Measurements from ENCODE around the gene TIMELESS. TPM values are rescaled to one million over a fixed set of nuclear protein-coding genes. Genes with fewer than 3 reads are reported as not detected.

TIMELESS gene
- total RNA-seq, 4 donors from 2014 or later, result 4.6 to 7.6 (median 6.7) TPM

DNA sequence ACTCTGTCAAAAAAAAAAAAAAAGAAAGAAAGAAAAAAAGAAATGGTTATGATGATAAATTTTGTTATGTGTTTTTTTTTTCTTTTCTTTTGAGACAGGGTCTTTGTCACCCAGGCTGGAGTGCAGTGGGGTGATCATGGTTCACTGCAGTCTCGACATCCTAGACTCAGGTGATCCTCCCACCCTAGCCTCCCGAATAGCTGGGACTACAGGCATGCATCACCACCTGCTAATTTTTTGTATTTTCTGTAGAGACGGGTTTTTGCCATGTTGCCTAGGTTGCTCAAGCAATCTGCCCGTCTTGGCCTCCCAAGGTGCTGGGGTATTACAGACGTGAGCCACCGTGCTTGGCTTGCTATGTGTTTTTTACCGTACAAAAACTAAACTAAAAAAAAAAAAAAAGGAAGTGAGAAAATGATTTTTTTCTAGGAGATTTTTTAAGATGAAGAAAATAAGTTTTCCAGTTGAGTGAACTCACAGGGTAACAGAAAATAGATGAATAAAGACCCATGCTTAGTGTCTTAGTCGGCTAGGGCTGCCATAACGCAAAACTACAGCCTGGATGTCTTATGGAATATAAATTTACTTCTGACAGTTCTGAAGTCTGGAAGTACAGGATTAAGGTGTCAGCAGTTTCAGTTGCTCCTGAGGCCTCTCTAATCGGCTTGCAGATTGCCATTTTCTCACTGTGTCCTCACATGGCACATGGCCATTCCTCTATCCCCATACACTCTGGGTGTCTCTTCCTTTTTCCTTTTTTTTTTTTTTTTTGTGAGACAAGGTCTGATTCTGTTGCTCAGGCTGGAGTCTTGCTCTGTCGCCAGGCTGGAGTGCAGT, 73.4 kb downstream of the TIMELESS start:
- no peaks in the 10 kb centered on the region for H3K4me1 ChIP-seq
- H3K9me3 ChIP-seq, result no peaks in the 10 kb centered on the region
- intact Hi-C loops (cut with DNase I), result no loop called here
- H3K4me3 ChIP-seq (replicated peaks in 1 of 3), result no peak overlapping the region
- H3K27me3 ChIP-seq, result no peaks in the 10 kb centered on the region
- DNase-seq, result no peak
- no peaks in the 10 kb centered on the region for H3K36me3 ChIP-seq
- TF ChIP-seq, protein P1, sequence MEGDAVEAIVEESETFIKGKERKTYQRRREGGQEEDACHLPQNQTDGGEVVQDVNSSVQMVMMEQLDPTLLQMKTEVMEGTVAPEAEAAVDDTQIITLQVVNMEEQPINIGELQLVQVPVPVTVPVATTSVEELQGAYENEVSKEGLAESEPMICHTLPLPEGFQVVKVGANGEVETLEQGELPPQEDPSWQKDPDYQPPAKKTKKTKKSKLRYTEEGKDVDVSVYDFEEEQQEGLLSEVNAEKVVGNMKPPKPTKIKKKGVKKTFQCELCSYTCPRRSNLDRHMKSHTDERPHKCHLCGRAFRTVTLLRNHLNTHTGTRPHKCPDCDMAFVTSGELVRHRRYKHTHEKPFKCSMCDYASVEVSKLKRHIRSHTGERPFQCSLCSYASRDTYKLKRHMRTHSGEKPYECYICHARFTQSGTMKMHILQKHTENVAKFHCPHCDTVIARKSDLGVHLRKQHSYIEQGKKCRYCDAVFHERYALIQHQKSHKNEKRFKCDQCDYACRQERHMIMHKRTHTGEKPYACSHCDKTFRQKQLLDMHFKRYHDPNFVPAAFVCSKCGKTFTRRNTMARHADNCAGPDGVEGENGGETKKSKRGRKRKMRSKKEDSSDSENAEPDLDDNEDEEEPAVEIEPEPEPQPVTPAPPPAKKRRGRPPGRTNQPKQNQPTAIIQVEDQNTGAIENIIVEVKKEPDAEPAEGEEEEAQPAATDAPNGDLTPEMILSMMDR (IDR thresholded peaks at IDR 0.05), result no peak
- TF ChIP-seq POLR2A (IDR thresholded peaks at IDR 0.05), result no peak
- no peak overlapping the region for H3K27ac ChIP-seq
- 76 to 77% methylated on average over 11 of the region's 11 CpGs for WGBS, 2 donors

DNA sequence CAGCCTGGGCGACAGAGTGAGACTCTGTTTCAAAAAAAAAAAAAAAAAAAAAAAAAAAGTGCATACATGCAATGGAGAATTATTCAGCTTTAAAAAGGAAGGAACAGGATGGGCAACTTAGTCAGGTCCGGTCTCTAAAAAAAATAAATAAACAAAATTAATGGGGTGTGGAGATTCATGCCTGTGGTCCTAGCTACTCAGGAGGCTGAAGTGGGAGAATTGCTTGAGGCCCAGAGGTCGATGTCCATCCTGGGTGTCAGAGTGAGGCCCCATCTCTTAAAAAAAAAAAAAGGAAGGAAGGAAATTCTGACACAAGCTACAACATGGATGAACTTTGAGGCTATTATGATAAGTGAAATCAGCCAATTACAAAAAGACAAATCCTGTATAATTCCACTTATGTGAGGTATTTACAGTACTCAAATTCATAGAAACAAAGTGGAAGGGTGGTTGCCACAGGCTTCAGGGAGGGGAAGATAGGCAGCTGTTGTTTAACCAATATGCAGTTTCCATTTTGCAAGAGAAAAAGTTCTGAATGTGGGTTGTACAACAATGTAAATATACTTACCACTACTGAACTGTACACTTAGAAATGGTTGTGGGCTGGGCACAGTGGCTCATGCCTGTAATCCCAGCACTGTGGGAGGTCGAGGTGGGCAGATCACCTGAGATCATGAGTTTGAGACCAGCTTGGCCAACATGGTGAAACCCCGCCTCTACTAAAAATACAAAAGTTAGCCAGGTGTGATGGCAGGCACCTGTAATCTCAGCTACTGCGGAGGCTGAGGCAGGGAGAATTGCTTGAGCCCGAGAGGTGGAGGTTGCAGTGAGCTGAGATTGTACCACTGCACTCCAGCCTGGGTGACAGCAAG, 74.3 kb downstream of the TIMELESS start:
- no peak for DNase-seq
- WGBS, 2 donors, result 70% methylated on average over 7 of the region's 7 CpGs
- H3K36me3 ChIP-seq, result no peaks in the 10 kb centered on the region
- TF ChIP-seq POLR2A (IDR thresholded peaks at IDR 0.05), result no peak
- TF ChIP-seq, protein P1 (IDR thresholded peaks at IDR 0.05), result no peak
- no peaks in the 10 kb centered on the region for H3K9me3 ChIP-seq
- intact Hi-C loops (cut with DNase I), result no loop called here
- H3K27me3 ChIP-seq, result no peaks in the 10 kb centered on the region
- no peaks in the 10 kb centered on the region for H3K4me1 ChIP-seq
- no peak overlapping the region for H3K4me3 ChIP-seq (replicated peaks in 1 of 3)
- H3K27ac ChIP-seq, result no peak overlapping the region

DNA sequence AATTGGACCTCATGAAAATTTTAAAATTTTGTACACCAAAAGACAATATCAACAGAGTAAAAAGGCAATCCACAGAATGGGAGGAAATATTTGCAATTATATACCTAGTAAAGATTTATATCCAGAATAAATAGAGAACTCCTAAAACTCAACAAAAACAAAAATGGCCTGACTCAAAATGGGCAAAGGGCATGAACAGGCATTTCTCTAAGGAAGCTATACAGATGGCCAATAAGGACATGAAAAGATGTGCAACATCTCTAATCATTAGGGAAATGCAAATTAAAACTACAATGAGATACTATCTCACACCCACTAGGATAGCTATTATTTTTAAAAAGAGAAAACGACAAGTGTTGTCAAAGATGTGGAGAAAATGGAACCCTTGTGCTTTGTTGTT, 75.7 kb downstream of the TIMELESS start:
- 98% methylated on average over 1 of the region's 1 CpG for WGBS, 2 donors
- no peak for TF ChIP-seq POLR2A (IDR thresholded peaks at IDR 0.05)
- TF ChIP-seq, protein P1 (IDR thresholded peaks at IDR 0.05), result no peak

DNA sequence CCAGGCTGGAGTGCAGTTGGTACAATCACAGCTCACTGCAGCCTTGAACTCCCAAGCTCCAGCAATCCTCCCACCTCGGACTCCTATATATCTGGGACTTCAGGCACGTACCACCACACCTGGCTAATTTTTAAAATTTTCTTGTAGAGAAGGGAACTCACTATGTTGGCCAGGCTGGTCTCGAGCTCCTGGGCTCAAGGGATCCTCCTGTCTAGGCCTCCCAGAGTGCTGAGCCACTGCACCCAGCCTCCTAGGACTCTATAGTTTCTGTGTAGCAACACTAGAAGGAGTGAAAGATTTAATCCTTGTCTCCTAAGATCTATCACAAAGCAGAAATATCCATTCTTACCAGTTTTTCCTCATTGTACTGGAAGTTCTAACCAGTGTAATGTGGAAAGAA, 82.3 kb downstream of the TIMELESS start:
- H3K36me3 ChIP-seq, result no peaks in the 10 kb centered on the region
- 90 to 93% methylated on average over 3 of the region's 3 CpGs for WGBS, 2 donors
- no peaks in the 10 kb centered on the region for H3K4me1 ChIP-seq
- DNase-seq, result no peak
- H3K27ac ChIP-seq, result no peak overlapping the region
- no peak overlapping the region for H3K4me3 ChIP-seq (replicated peaks in 1 of 3)
- no peaks in the 10 kb centered on the region for H3K27me3 ChIP-seq
- intact Hi-C loops (cut with DNase I), result no loop called here
- TF ChIP-seq POLR2A (IDR thresholded peaks at IDR 0.05), result no peak
- TF ChIP-seq, protein P1 (IDR thresholded peaks at IDR 0.05), result no peak
- H3K9me3 ChIP-seq, result no peaks in the 10 kb centered on the region

More for the DNA sequence above, 75.7 kb downstream of the TIMELESS start:
- Histone ChIP-seq H3K36me3 (no peaks in the 10 kb centered on the region), H3K4me1 (no peaks in the 10 kb centered on the region), H3K9me3 (no peaks in the 10 kb centered on the region), H3K27me3 (no peaks in the 10 kb centered on the region), H3K4me3 (replicated peaks in 1 of 3) (no peak overlapping the region), H3K27ac (no peak overlapping the region)
- intact Hi-C loops (cut with DNase I), result no loop called here
- DNase-seq, result no peak

Other genes with a start within 250 kb of the TIMELESS start
- 10 to 100 TPM; 63.4 to 89.7 (median 73.4) TPM for gene RNF41, start 227.5 kb downstream of the TIMELESS start, total RNA-seq
- gene NABP2, start 225.1 kb downstream of the TIMELESS start, total RNA-seq, result 10 to 100 TPM; 19.4 to 35.7 (median 31.4) TPM
- not detected for gene SLC39A5, start 219.4 kb downstream of the TIMELESS start, total RNA-seq
- 10 to 100 TPM; 15.9 to 22.3 (median 18.3) TPM for gene ANKRD52, start 191.0 kb downstream of the TIMELESS start, total RNA-seq
- 10 to 100 TPM; 11.3 to 28.7 (median 19.7) TPM for gene COQ10A, start 182.5 kb downstream of the TIMELESS start, total RNA-seq
- 100 to 1,000 TPM; 110 to 190 (median 118) TPM for gene CS, start 149.1 kb downstream of the TIMELESS start, total RNA-seq
- 100 to 1,000 TPM; 107 to 129 (median 124) TPM for gene CNPY2, start 133.4 kb downstream of the TIMELESS start, total RNA-seq
- 100 to 1,000 TPM in 3 of 4 donors, 10 to 100 TPM in 1; 95.7 to 148 (median 134) TPM for gene PAN2, start 115.4 kb downstream of the TIMELESS start, total RNA-seq
- gene IL23A, start 110.5 kb downstream of the TIMELESS start, total RNA-seq, result 1 to 10 TPM in 1 of 4 donors, under 1 TPM in 1, not detected in 2; 0.67 to 1.1 TPM
- 100 to 1,000 TPM; 121 to 166 (median 146) TPM for gene STAT2, start 89.3 kb downstream of the TIMELESS start, total RNA-seq
- not detected for gene APOF, start 86.6 kb downstream of the TIMELESS start, total RNA-seq
- not detected for gene MIP, start 5.2 kb upstream of the TIMELESS start, total RNA-seq
- gene SPRYD4, start 19.2 kb upstream of the TIMELESS start, total RNA-seq, result 1 to 10 TPM; 2.8 to 4.6 (median 4.3) TPM
- 1 to 10 TPM; 1.8 to 4.2 (median 2.7) TPM for gene GLS2, start 38.7 kb upstream of the TIMELESS start, total RNA-seq
- gene RBMS2, start 72.4 kb upstream of the TIMELESS start, total RNA-seq, result 10 to 100 TPM; 39.8 to 58.3 (median 50.2) TPM
- 100 to 1,000 TPM in 1 of 4 donors, 10 to 100 TPM in 3; 61.7 to 122 (median 77.6) TPM for gene BAZ2A, start 180.9 kb upstream of the TIMELESS start, total RNA-seq
- 100 to 1,000 TPM; 310 to 557 (median 431) TPM for gene ATP5F1B, start 196.6 kb upstream of the TIMELESS start, total RNA-seq
- 100 to 1,000 TPM; 101 to 132 (median 124) TPM for gene PTGES3, start 238.9 kb upstream of the TIMELESS start, total RNA-seq

Data from thyroid gland (tissue), 4 donors.